IMR-90 (cell line): ENCODE data around the gene ZMIZ2.

Experiments
- BHLHE40 ChIP-seq: fragments of 150-350 bp; IDR thresholded peaks from 2 replicates; pipeline ENCODE4 v1.6.1; 2016; ENCODE audit warnings: mild to moderate bottlenecking, low read depth, low read length
- CHD1 ChIP-seq: IDR thresholded peaks from 2 replicates; pipeline ENCODE4 v1.6.1; 2012; ENCODE audit warnings: low read depth, low read length, improper control_type of control experiment
- CTCF ChIP-seq: conservative IDR thresholded peaks from 2 replicates; pipeline ENCODE4 v1.5.1; 2012; ENCODE audit warnings: mild to moderate bottlenecking, low read depth, low read length, improper control_type of control experiment
- ELK1 ChIP-seq: fragments of 150-350 bp; IDR thresholded peaks from 2 replicates; pipeline ENCODE4 v1.6.1; 2016; ENCODE audit warnings: low read depth, mild to moderate bottlenecking, low read length, moderate library complexity, borderline replicate concordance
- FOS ChIP-seq: fragments of 150-350 bp; IDR thresholded peaks from 2 replicates; pipeline ENCODE4 v1.6.1; 2016; ENCODE audit warnings: low read depth, low read length
- MAFK ChIP-seq: IDR thresholded peaks from 2 replicates; pipeline ENCODE4 v1.6.1; 2012; ENCODE audit warnings: low read depth, low read length, improper control_type of control experiment
- MXI1 ChIP-seq: IDR thresholded peaks from 2 replicates; pipeline ENCODE4 v1.6.1; 2012; ENCODE audit warnings: low read depth, mild to moderate bottlenecking, low read length, moderate library complexity, borderline replicate concordance
- POLR2A ChIP-seq: IDR thresholded peaks from 2 replicates; pipeline ENCODE4 v1.6.1; 2012; ENCODE audit warnings: mild to moderate bottlenecking, low read depth, low read length
- RAD21 ChIP-seq: IDR thresholded peaks from 2 replicates; pipeline ENCODE4 v1.6.1; 2012; ENCODE audit warnings: low read length, improper control_type of control experiment
- RFX5 ChIP-seq: IDR thresholded peaks from 2 replicates; pipeline ENCODE4 v1.8.0; 2012; ENCODE audit warnings: low read depth, mild to moderate bottlenecking, low read length, moderate library complexity
- USF2 ChIP-seq: fragments of 150-350 bp; IDR thresholded peaks from 2 replicates; pipeline ENCODE4 v1.6.1; 2017; ENCODE audit warnings: mild to moderate bottlenecking, antibody characterized with exemption, low read length, low read depth

GRCh38 chr7:44709011-44709915, 39.4 kb upstream of the ZMIZ2 start:
- no peak for TF ChIP-seq CTCF
- TF ChIP-seq POLR2A, result no peak
- no peak for TF ChIP-seq BHLHE40
- TF ChIP-seq USF2, result no peak
- TF ChIP-seq MAFK, result no peak
- TF ChIP-seq RFX5, result no peak
- no peak for TF ChIP-seq RAD21
- no peak for TF ChIP-seq CHD1
- TF ChIP-seq ELK1, result no peak
- TF ChIP-seq FOS, result no peak
- no peak for TF ChIP-seq MXI1
